GM12878 (cell line): ENCODE data around the gene AVP. TPM values are rescaled to one million over a fixed set of nuclear protein-coding genes. Genes with fewer than 3 reads are reported as not detected.

Experiments
- ATAC-seq: fragments of 200-7000 bp; cut with Tn5 transposase; 3 replicates; pipeline ENCODE4 v1.9.1; 2020; ENCODE audit warnings: mild to moderate bottlenecking, moderate library complexity
- BruUV-seq: library from RNA; stranded (reverse); fragments of 400-500 nt; replicated peaks from 2 replicates; lab custom pipeline; 2021; lab: Mats Ljungman, UMichigan
- CTCF ChIA-PET: fragments of 300-600 bp; sonication (Branson Sonifier 250); formaldehyde crosslinking; extraction: SDS; loops from one replicate; lab custom pipeline; 2021; ENCODE audit warnings: inconsistent platforms; lab: Yijun Ruan, JAX
- POLR2A ChIA-PET: fragments of 350-600 bp; formaldehyde crosslinking; extraction: SDS; loops from one replicate; lab custom pipeline; 2021; ENCODE audit warnings: inconsistent platforms; lab: Charles Lee
- RAD21 ChIA-PET: fragments of 300-600 bp; sonication (Branson Sonifier 250); formaldehyde crosslinking; loops from one replicate; lab custom pipeline; 2023; ENCODE audit warnings: antibody characterized with exemption; ENCODE audit not compliant: unreplicated experiment; lab: Charles Lee
- SMC1A ChIA-PET: fragments of 300-600 bp; sonication (Branson Sonifier 250); formaldehyde crosslinking; loops from one replicate; lab custom pipeline; 2023; ENCODE audit not compliant: unreplicated experiment, uncharacterized antibody; lab: Charles Lee
- DNase-seq: peaks from one replicate; pipeline ENCODE4 v3.0.0-alpha.2; 2011; ENCODE audit warnings: low read depth, low spot score
- FAIRE-seq: peaks from 3 replicates; lab custom pipeline; 2011; peaks lifted over from hg19 to GRCh38; lab: Jason Lieb, UNC
- H2AFZ ChIP-seq: 2 replicates; pipeline ENCODE4 v1.6.0; 2011; ENCODE audit warnings: low read depth, low read length, control low read depth; ENCODE audit not compliant: control insufficient read depth
- H3K27ac ChIP-seq: 2 replicates; pipeline ENCODE4 v1.5.1; 2011; ENCODE audit warnings: control low read depth; ENCODE audit not compliant: control insufficient read depth, insufficient read depth
- H3K27me3 ChIP-seq, 2 experiments: replicated peaks in 1 of 2; 2 replicates each; pipeline versions ENCODE4 v1.6.0 to v1.6.1; 2011; ENCODE audit warnings: low read length in 1 of 2; ENCODE audit not compliant: control insufficient read depth in 2 of 2, insufficient read depth in 2 of 2
- H3K36me3 ChIP-seq, 2 experiments: 2 replicates each; pipeline ENCODE4 v1.5.1; 2011; ENCODE audit warnings: low read length in 1 of 2; ENCODE audit not compliant: control insufficient read depth in 2 of 2, insufficient read depth in 2 of 2
- H3K4me1 ChIP-seq: 2 replicates; pipeline ENCODE4 v1.6.1; 2011; ENCODE audit warnings: mild to moderate bottlenecking, low read length, moderate library complexity, mixed read lengths; ENCODE audit not compliant: control insufficient read depth, insufficient read depth
- H3K4me2 ChIP-seq: 2 replicates; pipeline ENCODE4 v1.6.0; 2011; ENCODE audit warnings: control low read depth; ENCODE audit not compliant: control insufficient read depth, insufficient read depth
- H3K4me3 ChIP-seq: fragments of 200-600 bp; sonication (generic); 2 replicates; pipeline ENCODE4 v1.5.1; 2016
- H3K79me2 ChIP-seq: 2 replicates; pipeline ENCODE4 v1.6.0; 2011; ENCODE audit warnings: low read length; ENCODE audit not compliant: control insufficient read depth, insufficient read depth
- H3K9ac ChIP-seq: 2 replicates; pipeline ENCODE4 v1.8.0; 2011; ENCODE audit warnings: low read length, control low read depth, mixed read lengths; ENCODE audit not compliant: control insufficient read depth, insufficient read depth
- H3K9me3 ChIP-seq: replicated peaks from 3 replicates; pipeline ENCODE4 v1.5.1; 2011; ENCODE audit warnings: mild to moderate bottlenecking, low read length; ENCODE audit not compliant: control insufficient read depth, insufficient read depth
- H4K20me1 ChIP-seq: 2 replicates; pipeline ENCODE4 v1.6.0; 2011; ENCODE audit not compliant: control insufficient read depth, insufficient read depth
- ATF7 ChIP-seq: fragments of 450-650 bp; IDR thresholded peaks from 2 replicates; pipeline ENCODE4 v1.6.1; 2016; ENCODE audit warnings: low read depth, mild to moderate bottlenecking
- HDAC2 ChIP-seq: fragments of 200-600 bp; sonication (generic); IDR thresholded peaks from 2 replicates; pipeline ENCODE4 v1.6.1; 2017
- MYB ChIP-seq: fragments of 150-350 bp; IDR thresholded peaks from 2 replicates; pipeline ENCODE4 v1.6.1; 2014; ENCODE audit warnings: mild to moderate bottlenecking, low read depth, low read length, borderline replicate concordance
- PAX5 ChIP-seq: IDR thresholded peaks from 2 replicates; pipeline ENCODE4 v1.6.1; 2011; ENCODE audit warnings: low read depth, low read length, borderline replicate concordance
- PAX8 ChIP-seq: fragments of 450-650 bp; IDR thresholded peaks from 2 replicates; pipeline ENCODE4 v1.6.1; 2017; ENCODE audit warnings: mild to moderate bottlenecking, moderate library complexity
- RUNX3 ChIP-seq: IDR thresholded peaks from 2 replicates; pipeline ENCODE4 v1.6.1; 2012; ENCODE audit warnings: low read length, inconsistent platforms
- SIX5 ChIP-seq: IDR thresholded peaks from 2 replicates; pipeline ENCODE4 v1.6.1; 2011; ENCODE audit warnings: mild to moderate bottlenecking, low read depth, low read length, moderate library complexity; ENCODE audit not compliant: severe bottlenecking
- STAT1 ChIP-seq: fragments of 450-650 bp; conservative IDR thresholded peaks from 2 replicates; pipeline ENCODE4 v1.6.1; 2014; ENCODE audit warnings: antibody characterized with exemption, mild to moderate bottlenecking
- WGBS: methylation state at CpG from one replicate; pipeline ENCODE4 v1.1.6; 2016; ENCODE audit warnings: low lambda C conversion rate; ENCODE audit not compliant: insufficient replicate concordance, insufficient coverage; ENCODE audit errors: missing lambda C conversion rate; 5-methylcytosine and 5-hydroxymethylcytosine counted together
- in situ Hi-C: fragments of 300-500 bp; cut with MboI; formaldehyde crosslinking; loops from 9 replicates; pipeline ENCODE4 v1.14.3; 2018; ENCODE audit warnings: mixed read lengths
- intact Hi-C: fragments of 100-400 bp; cut with micrococcal nuclease; formaldehyde crosslinking; loops from one replicate; pipeline ENCODE4 v1.14.2; 2022; ENCODE audit not compliant: unreplicated experiment
- polyA plus RNA-seq, 11 experiments: library from polyadenylated mRNA; depleted of rRNA in 4 of 11; unstranded in 6 of 11; stranded (reverse) in 5 of 11; fragments of >200 nt; fragmentation: Nextera tagmentation in 4 of 11; fragmentation: Illumina TruSeq in 1 of 11; extraction: Ambion mirVana in 4 of 11; extraction: Trizol in 1 of 11; gene quantifications; 1 replicate in 1 of 11; 2 replicates in 10 of 11; pipeline versions ENCODE4 v1.2.1 to v1.2.3, GENCODE V29; 2011 to 2016; ENCODE audit warnings: inconsistent platforms in 2 of 11, missing spikeins in 2 of 11, low read depth in 1 of 11
- total RNA-seq, 4 experiments: library from RNA; depleted of rRNA in 3 of 4; stranded (reverse); fragments of >200 nt in 3 of 4; fragmentation: Illumina TruSeq in 1 of 4; extraction: Trizol in 1 of 4; gene quantifications; 2 replicates each; pipeline versions ENCODE4 v1.2.1 to v1.2.3, GENCODE V29; 2013 to 2021
- TF ChIP-seq, protein P1 (sequence below): fragments of 450-650 bp; conservative IDR thresholded peaks from 2 replicates; pipeline ENCODE4 v1.6.1; 2017; ENCODE audit warnings: mild to moderate bottlenecking, moderate library complexity

The AVP gene
- total and polyA plus RNA-seq, 10 of the 15 experiments (the other 5 are each of a cell fraction or from before 2014, with no cell fraction given), result not detected

DNA sequence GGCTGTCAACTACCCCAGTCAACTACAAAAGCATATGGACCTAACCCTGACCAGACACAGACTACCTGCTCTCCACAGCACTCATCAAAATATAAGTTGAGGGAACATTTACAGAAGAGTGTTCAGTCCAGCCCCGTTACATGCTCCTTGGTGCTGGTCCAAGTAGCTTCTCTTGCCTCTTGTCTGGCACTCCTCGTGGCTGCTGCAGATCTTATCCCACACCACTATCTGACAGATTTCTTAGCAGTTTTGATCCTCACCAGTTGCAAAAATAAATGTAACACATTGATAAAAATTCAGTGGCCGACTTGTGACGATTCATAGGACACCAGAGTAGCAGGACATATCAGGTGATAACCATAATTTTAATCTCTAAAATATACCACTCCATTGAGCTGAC is 44.6 kb upstream of the AVP start:
- Histone ChIP-seq H4K20me1 (no peaks in the 10 kb centered on the region), H3K9ac (no peak overlapping the region), H3K27ac (no peak overlapping the region), H3K36me3 (no peaks in the 10 kb centered on the region), H3K79me2 (no peaks in the 10 kb centered on the region; the same call in 1 of the 2 replicates)
- no peak for ATAC-seq
- BruUV-seq, result no TSS peak
- ChIA-PET RAD21 (no interaction called here), CTCF (interaction anchor here (0.9 to 2.0 kb wide), 2 partner anchors 14 to 90 kb away, joined by 3 to 5 read pairs; no protein-coding TSS in a partner anchor)
- in situ Hi-C loops, result no loop called here
- no peak for DNase-seq
- no peak for TF ChIP-seq SIX5
- TF ChIP-seq PAX8, result no peak
- TF ChIP-seq HDAC2, result no peak
- TF ChIP-seq MYB, result no peak
- TF ChIP-seq PAX5, result no peak
- TF ChIP-seq, protein P1, sequence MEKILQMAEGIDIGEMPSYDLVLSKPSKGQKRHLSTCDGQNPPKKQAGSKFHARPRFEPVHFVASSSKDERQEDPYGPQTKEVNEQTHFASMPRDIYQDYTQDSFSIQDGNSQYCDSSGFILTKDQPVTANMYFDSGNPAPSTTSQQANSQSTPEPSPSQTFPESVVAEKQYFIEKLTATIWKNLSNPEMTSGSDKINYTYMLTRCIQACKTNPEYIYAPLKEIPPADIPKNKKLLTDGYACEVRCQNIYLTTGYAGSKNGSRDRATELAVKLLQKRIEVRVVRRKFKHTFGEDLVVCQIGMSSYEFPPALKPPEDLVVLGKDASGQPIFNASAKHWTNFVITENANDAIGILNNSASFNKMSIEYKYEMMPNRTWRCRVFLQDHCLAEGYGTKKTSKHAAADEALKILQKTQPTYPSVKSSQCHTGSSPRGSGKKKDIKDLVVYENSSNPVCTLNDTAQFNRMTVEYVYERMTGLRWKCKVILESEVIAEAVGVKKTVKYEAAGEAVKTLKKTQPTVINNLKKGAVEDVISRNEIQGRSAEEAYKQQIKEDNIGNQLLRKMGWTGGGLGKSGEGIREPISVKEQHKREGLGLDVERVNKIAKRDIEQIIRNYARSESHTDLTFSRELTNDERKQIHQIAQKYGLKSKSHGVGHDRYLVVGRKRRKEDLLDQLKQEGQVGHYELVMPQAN, result no peak
- no peak for TF ChIP-seq RUNX3
- no peak for TF ChIP-seq STAT1
- TF ChIP-seq ATF7, result no peak
- TF ChIP-seq, all 136 proteins: peak for 0
- POLR2A ChIA-PET, result no interaction called here
- H3K9me3 ChIP-seq, result no peaks in the 10 kb centered on the region
- no peaks in the 10 kb centered on the region for H3K4me1 ChIP-seq
- 98% methylated on average over 4 of the region's 4 CpGs for WGBS
- SMC1A ChIA-PET, result interaction anchor here (0.9 kb wide), 1 partner anchor 24 kb away, joined by 3 read pairs; no protein-coding TSS in a partner anchor
- no peak for FAIRE-seq
- H3K4me3 ChIP-seq, result no peak overlapping the region
- H3K27me3 ChIP-seq, result no peaks in the 10 kb centered on the region
- H2AFZ ChIP-seq, result no peak overlapping the region
- no peak overlapping the region for H3K4me2 ChIP-seq
- intact Hi-C loops, result no loop called here
